ENCODE results near the gene OTX1.

GRCh38 chr2:63008838-63009237 lies 41.8 kb upstream of the OTX1 start:
- TF ChIP-seq EZH2phosphoT487 (IDR thresholded peaks at IDR 0.05; ENCODE audit: borderline replicate concordance, low read depth, low read length) (no peak), CTCF (conservative IDR thresholded peaks at IDR 0.05; ENCODE audit: low read length) (no peak)
